ENCODE results near the gene EIF6. TPM values are rescaled to one million over a fixed set of nuclear protein-coding genes. Genes with fewer than 3 reads are reported as not detected.

Gene EIF6
- total RNA-seq, 4 donors from 2014 or later = 176 to 240 (median 198) TPM

- peaks cover 0 to 15% (median 0%) of the 10 kb centered on the region in 4 donors for H3K27me3 ChIP-seq
Measured at GRCh38 chr20:35298264-35298663, 13.7 kb upstream of the EIF6 start.

GRCh38 chr20:35297740-35298139 is 13.2 kb upstream of the EIF6 start:
- H3K4me3 ChIP-seq = no peak overlapping the region
- peaks cover 0 to 20% (median 0%) of the 10 kb centered on the region in 4 donors for H3K27me3 ChIP-seq
- H3K27ac ChIP-seq = peak overlapping the region in 1 of 4 donors; percentile 19
- TF ChIP-seq, protein P1, sequence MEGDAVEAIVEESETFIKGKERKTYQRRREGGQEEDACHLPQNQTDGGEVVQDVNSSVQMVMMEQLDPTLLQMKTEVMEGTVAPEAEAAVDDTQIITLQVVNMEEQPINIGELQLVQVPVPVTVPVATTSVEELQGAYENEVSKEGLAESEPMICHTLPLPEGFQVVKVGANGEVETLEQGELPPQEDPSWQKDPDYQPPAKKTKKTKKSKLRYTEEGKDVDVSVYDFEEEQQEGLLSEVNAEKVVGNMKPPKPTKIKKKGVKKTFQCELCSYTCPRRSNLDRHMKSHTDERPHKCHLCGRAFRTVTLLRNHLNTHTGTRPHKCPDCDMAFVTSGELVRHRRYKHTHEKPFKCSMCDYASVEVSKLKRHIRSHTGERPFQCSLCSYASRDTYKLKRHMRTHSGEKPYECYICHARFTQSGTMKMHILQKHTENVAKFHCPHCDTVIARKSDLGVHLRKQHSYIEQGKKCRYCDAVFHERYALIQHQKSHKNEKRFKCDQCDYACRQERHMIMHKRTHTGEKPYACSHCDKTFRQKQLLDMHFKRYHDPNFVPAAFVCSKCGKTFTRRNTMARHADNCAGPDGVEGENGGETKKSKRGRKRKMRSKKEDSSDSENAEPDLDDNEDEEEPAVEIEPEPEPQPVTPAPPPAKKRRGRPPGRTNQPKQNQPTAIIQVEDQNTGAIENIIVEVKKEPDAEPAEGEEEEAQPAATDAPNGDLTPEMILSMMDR (IDR thresholded peaks at IDR 0.05) = no peak
- TF ChIP-seq POLR2A (IDR thresholded peaks at IDR 0.05) = no peak
- H3K4me1 ChIP-seq = peaks cover 2 to 50% (median 13%) of the 10 kb centered on the region in 3 donors
- 78 to 88% methylated on average over 5 of the region's 14 CpGs for WGBS, 2 donors
- intact Hi-C loops (cut with DNase I) = no loop called here
- no peaks in the 10 kb centered on the region for H3K9me3 ChIP-seq
- no peaks in the 10 kb centered on the region for H3K36me3 ChIP-seq
- no peak for DNase-seq

More at GRCh38 chr20:35298264-35298663, 13.7 kb upstream of the EIF6 start:
- intact Hi-C loops (cut with DNase I) = no loop called here
- Histone ChIP-seq H3K4me3 (no peak overlapping the region), H3K4me1 (peaks cover 0 to 46% (median 13%) of the 10 kb centered on the region in 3 donors), H3K9me3 (no peaks in the 10 kb centered on the region), H3K36me3 (no peaks in the 10 kb centered on the region), H3K27ac (no peak overlapping the region)
- DNase-seq = no peak
- TF ChIP-seq, protein P1 (IDR thresholded peaks at IDR 0.05) = no peak
- 60 to 74% methylated on average over 5 of the region's 5 CpGs for WGBS, 2 donors

GRCh38 chr20:35297155-35297554 is 12.6 kb upstream of the EIF6 start:
- Histone ChIP-seq H3K27ac (peak overlapping the region in 1 of 4 donors; percentile 19), H3K4me3 (no peak overlapping the region), H3K27me3 (peaks cover 0 to 25% (median 0%) of the 10 kb centered on the region in 4 donors), H3K36me3 (no peaks in the 10 kb centered on the region), H3K4me1 (peaks cover 5 to 51% (median 13%) of the 10 kb centered on the region in 3 donors), H3K9me3 (no peaks in the 10 kb centered on the region)
- DNase-seq = no peak
- TF ChIP-seq, protein P1 (IDR thresholded peaks at IDR 0.05) = no peak
- TF ChIP-seq POLR2A (IDR thresholded peaks at IDR 0.05) = no peak
- intact Hi-C loops (cut with DNase I) = no loop called here
- WGBS, 2 donors = 54 to 68% methylated on average over 4 to 8 of the region's 8 CpGs

DNA sequence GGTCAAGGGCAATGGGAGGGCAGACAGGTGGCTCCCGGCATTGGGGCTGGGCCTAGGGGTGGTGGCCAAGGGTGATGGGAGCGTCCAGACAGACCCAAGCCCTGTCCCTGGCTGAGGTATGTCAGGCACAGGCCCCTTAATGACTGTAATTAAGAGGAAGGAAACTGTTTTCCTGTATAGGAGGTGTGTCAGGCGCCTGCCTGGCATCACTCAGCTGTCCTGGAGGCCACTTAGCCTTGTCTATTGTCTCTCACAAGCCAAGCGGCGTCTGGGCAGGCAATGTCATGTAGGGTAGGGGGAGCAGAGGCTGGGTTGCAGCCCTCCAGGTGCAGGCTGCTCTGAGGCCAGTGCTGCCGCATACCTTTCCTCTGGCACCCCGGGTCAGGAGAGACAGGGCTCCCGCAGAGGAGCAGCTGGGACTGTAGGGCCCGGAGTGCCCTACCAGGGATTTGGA is 11.6 kb upstream of the EIF6 start:
- Histone ChIP-seq H3K27ac (peak overlapping the region in 1 of 4 donors; percentile 16), H3K4me3 (no peak overlapping the region), H3K36me3 (no peaks in the 10 kb centered on the region), H3K27me3 (peaks cover 0 to 29% (median 0%) of the 10 kb centered on the region in 4 donors), H3K4me1 (peaks cover 5 to 57% (median 13%) of the 10 kb centered on the region in 3 donors), H3K9me3 (no peaks in the 10 kb centered on the region)
- no peak for DNase-seq
- intact Hi-C loops (cut with DNase I) = no loop called here
- no peak for TF ChIP-seq POLR2A (IDR thresholded peaks at IDR 0.05)
- TF ChIP-seq, protein P1 (IDR thresholded peaks at IDR 0.05) = no peak
- WGBS, 2 donors = 65 to 70% methylated on average over 5 to 7 of the region's 9 CpGs

GRCh38 chr20:35295674-35296073 is 11.1 kb upstream of the EIF6 start:
- 72 to 75% methylated on average over 8 of the region's 8 CpGs for WGBS, 2 donors
- Histone ChIP-seq H3K4me1 (peaks cover 5 to 61% (median 13%) of the 10 kb centered on the region in 3 donors), H3K9me3 (no peaks in the 10 kb centered on the region), H3K27me3 (peaks cover 0 to 29% (median 0%) of the 10 kb centered on the region in 4 donors), H3K36me3 (no peaks in the 10 kb centered on the region), H3K4me3 (no peak overlapping the region), H3K27ac (no peak overlapping the region)
- TF ChIP-seq POLR2A (IDR thresholded peaks at IDR 0.05) = no peak
- TF ChIP-seq, protein P1 (IDR thresholded peaks at IDR 0.05) = no peak
- no peak for DNase-seq
- intact Hi-C loops (cut with DNase I) = no loop called here

All from esophagus squamous epithelium (tissue), 5 donors.